Measurements from ENCODE around the gene PPP1R12B.

- TF ChIP-seq, protein P1, sequence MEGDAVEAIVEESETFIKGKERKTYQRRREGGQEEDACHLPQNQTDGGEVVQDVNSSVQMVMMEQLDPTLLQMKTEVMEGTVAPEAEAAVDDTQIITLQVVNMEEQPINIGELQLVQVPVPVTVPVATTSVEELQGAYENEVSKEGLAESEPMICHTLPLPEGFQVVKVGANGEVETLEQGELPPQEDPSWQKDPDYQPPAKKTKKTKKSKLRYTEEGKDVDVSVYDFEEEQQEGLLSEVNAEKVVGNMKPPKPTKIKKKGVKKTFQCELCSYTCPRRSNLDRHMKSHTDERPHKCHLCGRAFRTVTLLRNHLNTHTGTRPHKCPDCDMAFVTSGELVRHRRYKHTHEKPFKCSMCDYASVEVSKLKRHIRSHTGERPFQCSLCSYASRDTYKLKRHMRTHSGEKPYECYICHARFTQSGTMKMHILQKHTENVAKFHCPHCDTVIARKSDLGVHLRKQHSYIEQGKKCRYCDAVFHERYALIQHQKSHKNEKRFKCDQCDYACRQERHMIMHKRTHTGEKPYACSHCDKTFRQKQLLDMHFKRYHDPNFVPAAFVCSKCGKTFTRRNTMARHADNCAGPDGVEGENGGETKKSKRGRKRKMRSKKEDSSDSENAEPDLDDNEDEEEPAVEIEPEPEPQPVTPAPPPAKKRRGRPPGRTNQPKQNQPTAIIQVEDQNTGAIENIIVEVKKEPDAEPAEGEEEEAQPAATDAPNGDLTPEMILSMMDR (conservative IDR thresholded peaks at IDR 0.05 in 1 of 2, IDR thresholded peaks at IDR 0.05 in 1 of 2; ENCODE audit: low read depth in 1 of 2, low read length in 2 of 2), result no peak
- no peak for TF ChIP-seq EZH2 (IDR thresholded peaks at IDR 0.05; ENCODE audit: low read length, missing control alignments)
Observed at GRCh38 chr1:202586018-202586821, 237.7 kb downstream of the PPP1R12B start.
